Mesenchymal stem cell (in vitro differentiated cells and primary cell): Measurements from ENCODE around the gene GRXCR2. TPM values are rescaled to one million over a fixed set of nuclear protein-coding genes. Genes with fewer than 3 reads are reported as not detected.

Source experiments
- DNase-seq: peaks from one replicate; pipeline ENCODE4 v3.0.0-alpha.2; 2013
- H2AFZ ChIP-seq: one replicate; pipeline ENCODE4 v1.6.1; 2013; ENCODE audit warnings: low read depth, mild to moderate bottlenecking, control low read depth, inconsistent platforms, low read length, moderate library complexity
- H2AK5ac ChIP-seq: 2 replicates; pipeline ENCODE4 v1.6.1; 2013; ENCODE audit warnings: low read length, moderate library complexity, mild to moderate bottlenecking, inconsistent platforms; ENCODE audit not compliant: severe bottlenecking
- H2BK120ac ChIP-seq: one replicate; pipeline ENCODE4 v1.6.1; 2013; ENCODE audit warnings: low read depth, mild to moderate bottlenecking, inconsistent platforms, low read length, moderate library complexity
- H2BK12ac ChIP-seq, 2 experiments: one replicate each; pipeline ENCODE4 v1.6.1; 2013; ENCODE audit warnings: inconsistent platforms in 2 of 2, low read length in 2 of 2, mild to moderate bottlenecking in 2 of 2, moderate library complexity in 2 of 2, control low read depth in 1 of 2
- H2BK15ac ChIP-seq: one replicate; pipeline ENCODE4 v1.6.1; 2013; ENCODE audit warnings: mild to moderate bottlenecking, low read depth, inconsistent platforms; ENCODE audit not compliant: poor library complexity, severe bottlenecking
- H2BK5ac ChIP-seq: 2 replicates; pipeline ENCODE4 v1.6.1; 2013; ENCODE audit warnings: low read depth, mild to moderate bottlenecking, low read length, control low read depth, inconsistent platforms; ENCODE audit not compliant: poor library complexity, severe bottlenecking
- H3K14ac ChIP-seq, 2 experiments: one replicate each; pipeline ENCODE4 v1.6.1; 2013; ENCODE audit warnings: inconsistent platforms in 2 of 2, low read length in 2 of 2, control low read depth in 1 of 2, mild to moderate bottlenecking in 1 of 2, moderate library complexity in 1 of 2
- H3K18ac ChIP-seq, 2 experiments: one replicate each; pipeline ENCODE4 v1.6.1; 2013; ENCODE audit warnings: inconsistent platforms in 2 of 2, low read length in 2 of 2, control low read depth in 1 of 2, low read depth in 1 of 2, mild to moderate bottlenecking in 1 of 2
- H3K23ac ChIP-seq, 2 experiments: one replicate each; pipeline ENCODE4 v1.6.1; 2013; ENCODE audit warnings: inconsistent platforms in 2 of 2, low read length in 2 of 2, mild to moderate bottlenecking in 2 of 2, moderate library complexity in 2 of 2, control low read depth in 1 of 2
- H3K27ac ChIP-seq: 2 replicates; pipeline ENCODE4 v1.5.1; 2013; ENCODE audit warnings: mild to moderate bottlenecking, moderate library complexity, low read length, control low read depth, inconsistent platforms; ENCODE audit not compliant: poor library complexity, severe bottlenecking
- H3K27me3 ChIP-seq, 2 experiments: 2 replicates each; pipeline versions ENCODE4 v1.6.1 to v1.7.0; 2013; ENCODE audit warnings: low read length in 2 of 2, mild to moderate bottlenecking in 2 of 2, moderate library complexity in 2 of 2, control low read depth in 1 of 2, inconsistent platforms in 1 of 2; ENCODE audit not compliant: control insufficient read depth in 1 of 2, insufficient read depth in 1 of 2
- H3K36me3 ChIP-seq, 2 experiments: 2 replicates each; pipeline versions ENCODE4 v1.6.1 to v1.7.0; 2013; ENCODE audit warnings: low read length in 2 of 2, control low read depth in 1 of 2, inconsistent platforms in 1 of 2, low read depth in 1 of 2, mild to moderate bottlenecking in 1 of 2; ENCODE audit not compliant: insufficient read depth in 2 of 2, control insufficient read depth in 1 of 2
- H3K4ac ChIP-seq, 2 experiments: one replicate each; pipeline ENCODE4 v1.6.1; 2013; ENCODE audit warnings: inconsistent platforms in 2 of 2, low read length in 2 of 2, mild to moderate bottlenecking in 2 of 2, moderate library complexity in 2 of 2, control low read depth in 1 of 2, low read depth in 1 of 2
- H3K4me1 ChIP-seq: 2 replicates; pipeline ENCODE4 v1.6.1; 2013; ENCODE audit warnings: low read depth, low read length, control low read depth; ENCODE audit not compliant: control insufficient read depth, insufficient read depth
- H3K4me2 ChIP-seq: 2 replicates; pipeline ENCODE4 v1.6.1; 2013; ENCODE audit warnings: low read length, mild to moderate bottlenecking, inconsistent platforms; ENCODE audit not compliant: poor library complexity, severe bottlenecking
- H3K4me3 ChIP-seq, 2 experiments: 2 replicates each; pipeline versions ENCODE4 v1.5.1 to v1.7.0; 2013; ENCODE audit warnings: low read length in 2 of 2, mild to moderate bottlenecking in 2 of 2, control low read depth in 1 of 2, low read depth in 1 of 2; ENCODE audit not compliant: insufficient read depth in 1 of 2
- H3K79me1 ChIP-seq: replicated peaks from 2 replicates; pipeline ENCODE4 v1.6.1; 2013; ENCODE audit warnings: mild to moderate bottlenecking, control low read depth, low read length, inconsistent platforms; ENCODE audit not compliant: poor library complexity, severe bottlenecking
- H3K9ac ChIP-seq: 2 replicates; pipeline ENCODE4 v1.7.0; 2013; ENCODE audit warnings: mild to moderate bottlenecking, low read length, moderate library complexity
- H3K9me3 ChIP-seq: 2 replicates; pipeline ENCODE4 v1.7.0; 2013; ENCODE audit warnings: mild to moderate bottlenecking, low read length; ENCODE audit not compliant: control insufficient read depth
- H4K8ac ChIP-seq: one replicate; pipeline ENCODE4 v1.6.1; 2013; ENCODE audit warnings: inconsistent platforms, mild to moderate bottlenecking, low read length, moderate library complexity
- H4K91ac ChIP-seq: one replicate; pipeline ENCODE4 v1.6.1; 2013; ENCODE audit warnings: mild to moderate bottlenecking, low read length, inconsistent platforms
- WGBS: methylation state at CpG from one replicate; pipeline ENCODE4 v1.1.7; 2013; ENCODE audit warnings: mixed read lengths; 5-methylcytosine and 5-hydroxymethylcytosine counted together
- polyA plus RNA-seq, 2 experiments: library from polyadenylated mRNA; stranded (reverse); fragments of 200-250 nt; gene quantifications; one replicate each; pipeline ENCODE4 v1.2.3, GENCODE V29; 2013

The GRXCR2 gene
- polyA plus RNA-seq (2013, experiment 1 of 2) = not detected
- polyA plus RNA-seq (2013, experiment 2 of 2) = not detected

- H3K23ac ChIP-seq = no peak within 1 kb of the TSS
- H3K4me3 ChIP-seq = no peak within 1 kb of the TSS
- H3K4ac ChIP-seq = no peak within 1 kb of the TSS
- peak within 1 kb of the TSS in 1 of 2 experiments; percentile 10 for H2BK12ac ChIP-seq
- no peak within 1 kb of the TSS for H4K91ac ChIP-seq
- H2BK5ac ChIP-seq = no peak within 1 kb of the TSS
- DNase-seq = no peak
- H3K18ac ChIP-seq = no peak within 1 kb of the TSS
- no peak within 1 kb of the TSS for H3K9ac ChIP-seq
- no peak within 1 kb of the TSS for H4K8ac ChIP-seq
- H3K27me3 ChIP-seq = no peaks in the 10 kb centered on the region
- no peak within 1 kb of the TSS for H3K14ac ChIP-seq
- H3K9me3 ChIP-seq = no peaks in the 10 kb centered on the region
- H2BK120ac ChIP-seq = no peak within 1 kb of the TSS
- H2BK15ac ChIP-seq = no peak within 1 kb of the TSS
- H3K27ac ChIP-seq = no peak within 1 kb of the TSS
- no peaks in the 10 kb centered on the region for H3K4me1 ChIP-seq
- no peak within 1 kb of the TSS for H2AK5ac ChIP-seq
- H2AFZ ChIP-seq = no peak within 1 kb of the TSS
- WGBS = 82% methylated on average over 1 of the region's 3 CpGs
- no peaks in the 10 kb centered on the region for H3K79me1 ChIP-seq
- H3K4me2 ChIP-seq = no peak within 1 kb of the TSS
- no peaks in the 10 kb centered on the region for H3K36me3 ChIP-seq
Measured at GRCh38 chr5:145872914-145873313, at the start of gene GRXCR2. TSS of gene GRXCR2 (minus strand) at chr5:145873014. CDS start at chr5:145872968, 46 bp downstream.

GRCh38 chr5:145922059-145922458 lies 49.2 kb upstream of the GRXCR2 start:
- Histone ChIP-seq H3K36me3 (no peaks in the 10 kb centered on the region), H4K8ac (no peak overlapping the region), H3K9ac (no peak overlapping the region), H2BK12ac (no peak overlapping the region), H3K9me3 (no peaks in the 10 kb centered on the region), H2BK15ac (no peak overlapping the region), H2AK5ac (peak overlapping the region; percentile 47), H2BK5ac (no peak overlapping the region), H3K27me3 (peaks cover 0 to 4% of the 10 kb centered on the region in 2 experiments), H3K79me1 (no peaks in the 10 kb centered on the region), H3K4me2 (no peak overlapping the region), H3K27ac (no peak overlapping the region), H4K91ac (no peak overlapping the region), H3K4me1 (no peaks in the 10 kb centered on the region), H2AFZ (no peak overlapping the region), H3K14ac (no peak overlapping the region), H3K4me3 (no peak overlapping the region), H3K18ac (no peak overlapping the region), H3K23ac (no peak overlapping the region), H3K4ac (no peak overlapping the region), H2BK120ac (no peak overlapping the region)
- DNase-seq = no peak
- WGBS = 97% methylated on average over 2 of the region's 2 CpGs

DNA sequence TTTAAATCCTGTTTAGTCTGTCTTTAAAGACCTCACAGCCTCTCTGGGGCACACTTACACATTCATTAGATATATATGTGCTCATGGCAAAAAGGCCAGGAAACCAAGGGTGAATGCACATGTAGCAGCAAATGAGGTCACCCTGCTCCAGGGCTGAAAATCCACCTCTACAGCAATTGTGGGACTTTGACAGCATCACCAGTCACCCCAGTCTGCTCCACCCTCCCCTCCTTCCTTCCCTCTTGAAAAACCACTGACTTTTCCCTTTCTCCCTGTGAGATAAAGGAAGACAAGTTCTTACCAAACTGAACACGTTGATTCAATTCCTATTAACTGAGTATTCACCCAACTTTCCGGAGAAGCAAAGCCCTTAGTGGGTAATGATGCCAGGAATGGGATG lies 48.4 kb upstream of the GRXCR2 start:
- Histone ChIP-seq H4K8ac (no peak overlapping the region), H3K23ac (no peak overlapping the region), H2BK15ac (no peak overlapping the region), H2AK5ac (no peak overlapping the region), H3K9me3 (no peaks in the 10 kb centered on the region), H2AFZ (no peak overlapping the region), H2BK5ac (no peak overlapping the region), H3K4me3 (no peak overlapping the region), H2BK120ac (no peak overlapping the region), H4K91ac (no peak overlapping the region), H3K36me3 (no peaks in the 10 kb centered on the region), H2BK12ac (no peak overlapping the region), H3K79me1 (no peaks in the 10 kb centered on the region), H3K18ac (no peak overlapping the region), H3K27ac (no peak overlapping the region), H3K9ac (no peak overlapping the region), H3K14ac (no peak overlapping the region), H3K4me1 (no peaks in the 10 kb centered on the region), H3K4ac (no peak overlapping the region), H3K4me2 (no peak overlapping the region), H3K27me3 (peaks cover 0 to 4% of the 10 kb centered on the region in 2 experiments)
- 38% methylated on average over 1 of the region's 2 CpGs for WGBS
- DNase-seq = no peak

- Histone ChIP-seq H3K36me3 (no peaks in the 10 kb centered on the region), H3K9ac (no peak overlapping the region), H3K9me3 (no peaks in the 10 kb centered on the region), H2BK5ac (no peak overlapping the region), H2AFZ (no peak overlapping the region), H3K27me3 (peaks cover 0 to 4% of the 10 kb centered on the region in 2 experiments), H3K27ac (no peak overlapping the region), H3K23ac (no peak overlapping the region), H4K91ac (no peak overlapping the region), H3K4me2 (no peak overlapping the region), H3K18ac (no peak overlapping the region), H3K4me1 (no peaks in the 10 kb centered on the region), H3K14ac (no peak overlapping the region), H3K4ac (no peak overlapping the region), H3K4me3 (no peak overlapping the region), H3K79me1 (no peaks in the 10 kb centered on the region), H2BK12ac (no peak overlapping the region), H4K8ac (no peak overlapping the region), H2AK5ac (no peak overlapping the region), H2BK15ac (no peak overlapping the region), H2BK120ac (no peak overlapping the region)
- 100% methylated on average over 1 of the region's 1 CpG for WGBS
- no peak for DNase-seq
Measured at GRCh38 chr5:145920542-145921210, 47.9 kb upstream of the GRXCR2 start.
